ENCODE measurements around the gene FGA. TPM values are rescaled to one million over a fixed set of nuclear protein-coding genes. Genes with fewer than 3 reads are reported as not detected.

Gene FGA
- not detected for total RNA-seq

GRCh38 chr4:154590329-154591006, at the start of gene FGA:
Gene FGA, minus strand, starts transcription at chr4:154590742. Its CDS starts 55 bp downstream, at chr4:154590687.
- no peak for DNase-seq
- no peaks in the 10 kb centered on the region for H3K9me3 Mint-ChIP-seq
- intact Hi-C loops (cut with micrococcal nuclease): no loop called here
- CTCF ChIA-PET: interaction anchor here (1.1 kb wide), 2 partner anchors 22 to 33 kb away, joined by 3 read pairs; partner anchors contain the start of gene FGG
- peaks cover 7% of the 10 kb centered on the region for H3K27me3 Mint-ChIP-seq (ENCODE audit: low read depth)
- H3K4me3 Mint-ChIP-seq: no peak within 1 kb of the TSS
- no peak within 1 kb of the TSS for H3K27ac Mint-ChIP-seq
- H3K4me1 Mint-ChIP-seq (ENCODE audit: low read depth): no peaks in the 10 kb centered on the region
- no peaks in the 10 kb centered on the region for H3K36me3 Mint-ChIP-seq (ENCODE audit: low read depth)

- intact Hi-C loops (cut with micrococcal nuclease): loop anchor here (5.0 kb wide), 1 partner anchor 718 kb away; no protein-coding TSS in a partner anchor
- Mint-ChIP-seq H3K36me3 (ENCODE audit: low read depth) (peaks cover 1% of the 10 kb centered on the region), H3K4me1 (ENCODE audit: low read depth) (no peaks in the 10 kb centered on the region), H3K4me3 (no peak overlapping the region), H3K27ac (no peak overlapping the region), H3K9me3 (no peaks in the 10 kb centered on the region), H3K27me3 (ENCODE audit: low read depth) (peaks cover 20% of the 10 kb centered on the region)
- CTCF ChIA-PET: no interaction called here
- DNase-seq: no peak
Observed at GRCh38 chr4:154634058-154634457, 43.5 kb upstream of the FGA start.

- CTCF ChIA-PET: interaction anchor here (1.0 kb wide), 1 partner anchor 11 kb away, joined by 5 read pairs; no protein-coding TSS in a partner anchor
- Mint-ChIP-seq H3K4me1 (ENCODE audit: low read depth) (no peaks in the 10 kb centered on the region), H3K27me3 (ENCODE audit: low read depth) (peaks cover 18% of the 10 kb centered on the region), H3K27ac (no peak overlapping the region), H3K36me3 (ENCODE audit: low read depth) (no peaks in the 10 kb centered on the region), H3K4me3 (no peak overlapping the region), H3K9me3 (no peaks in the 10 kb centered on the region)
- intact Hi-C loops (cut with micrococcal nuclease): loop anchor here (5.0 kb wide), 1 partner anchor 720 kb away; no protein-coding TSS in a partner anchor
- no peak for DNase-seq
Observed at GRCh38 chr4:154631828-154632227, 41.3 kb upstream of the FGA start.

GRCh38 chr4:154630324-154630723, 39.8 kb upstream of the FGA start:
- H3K4me3 Mint-ChIP-seq: no peak overlapping the region
- CTCF ChIA-PET: interaction anchor here (1.0 to 1.8 kb wide), 3 partner anchors 12 to 78 kb away, joined by 4 to 6 read pairs (median 4); no protein-coding TSS in a partner anchor
- DNase-seq: no peak

GRCh38 chr4:154626793-154627484, 36.4 kb upstream of the FGA start:
- Mint-ChIP-seq H3K36me3 (ENCODE audit: low read depth) (no peaks in the 10 kb centered on the region), H3K27me3 (ENCODE audit: low read depth) (peaks cover 12% of the 10 kb centered on the region), H3K4me3 (no peak overlapping the region), H3K27ac (no peak overlapping the region), H3K4me1 (ENCODE audit: low read depth) (no peaks in the 10 kb centered on the region), H3K9me3 (no peaks in the 10 kb centered on the region)
- DNase-seq: peak; percentile 67
- intact Hi-C loops (cut with micrococcal nuclease): loop anchor here (2.0 to 5.0 kb wide), 2 partner anchors 152 to 750 kb away; partner anchors contain the start of gene MAP9
- CTCF ChIA-PET: interaction anchor here (0.6 to 10.8 kb wide), 9 partner anchors 9 to 76 kb away, joined by 3 to 190 read pairs (median 3); partner anchors contain the start of gene PLRG1

More at GRCh38 chr4:154630324-154630723, 39.8 kb upstream of the FGA start:
- intact Hi-C loops (cut with micrococcal nuclease): loop anchor here (5.0 kb wide), 1 partner anchor 722 kb away; no protein-coding TSS in a partner anchor
- Mint-ChIP-seq H3K4me1 (ENCODE audit: low read depth) (no peaks in the 10 kb centered on the region), H3K36me3 (ENCODE audit: low read depth) (no peaks in the 10 kb centered on the region), H3K27me3 (ENCODE audit: low read depth) (peaks cover 18% of the 10 kb centered on the region), H3K9me3 (no peaks in the 10 kb centered on the region), H3K27ac (no peak overlapping the region)

GRCh38 chr4:154625971-154626370, 35.4 kb upstream of the FGA start:
- Mint-ChIP-seq H3K4me3 (no peak overlapping the region), H3K27ac (no peak overlapping the region), H3K4me1 (ENCODE audit: low read depth) (no peaks in the 10 kb centered on the region), H3K9me3 (no peaks in the 10 kb centered on the region), H3K27me3 (ENCODE audit: low read depth) (peaks cover 10% of the 10 kb centered on the region), H3K36me3 (ENCODE audit: low read depth) (no peaks in the 10 kb centered on the region)
- intact Hi-C loops (cut with micrococcal nuclease): loop anchor here (2.0 to 5.0 kb wide), 2 partner anchors 153 to 751 kb away; partner anchors contain the start of gene MAP9
- CTCF ChIA-PET: interaction anchor here (0.5 to 10.8 kb wide), 9 partner anchors 10 to 509 kb away, joined by 3 to 190 read pairs (median 3); partner anchors contain the start of gene PLRG1
- no peak for DNase-seq

GRCh38 chr4:154623995-154624394, 33.5 kb upstream of the FGA start:
- no peak for DNase-seq
- H3K4me1 Mint-ChIP-seq (ENCODE audit: low read depth): no peaks in the 10 kb centered on the region
- intact Hi-C loops (cut with micrococcal nuclease): no loop called here
- no peaks in the 10 kb centered on the region for H3K9me3 Mint-ChIP-seq
- H3K4me3 Mint-ChIP-seq: no peak overlapping the region
- CTCF ChIA-PET: interaction anchor here (1.0 to 10.8 kb wide), 7 partner anchors 9 to 838 kb away, joined by 3 to 190 read pairs (median 3); partner anchors contain the start of gene PLRG1
- peaks cover 4% of the 10 kb centered on the region for H3K27me3 Mint-ChIP-seq (ENCODE audit: low read depth)
- H3K27ac Mint-ChIP-seq: no peak overlapping the region
- no peaks in the 10 kb centered on the region for H3K36me3 Mint-ChIP-seq (ENCODE audit: low read depth)

- H3K27ac Mint-ChIP-seq: no peak overlapping the region
- no peaks in the 10 kb centered on the region for H3K4me1 Mint-ChIP-seq (ENCODE audit: low read depth)
- H3K36me3 Mint-ChIP-seq (ENCODE audit: low read depth): no peaks in the 10 kb centered on the region
- H3K9me3 Mint-ChIP-seq: no peaks in the 10 kb centered on the region
- H3K4me3 Mint-ChIP-seq: no peak overlapping the region
- CTCF ChIA-PET: interaction anchor here (0.6 to 10.8 kb wide), 11 partner anchors 10 to 837 kb away, joined by 3 to 190 read pairs (median 3); partner anchors contain the start of genes FGA and PLRG1
- intact Hi-C loops (cut with micrococcal nuclease): no loop called here
- H3K27me3 Mint-ChIP-seq (ENCODE audit: low read depth): peaks cover 4% of the 10 kb centered on the region
- DNase-seq: no peak
Observed at GRCh38 chr4:154623436-154623835, 32.9 kb upstream of the FGA start.

GRCh38 chr4:154622598-154622997, 32.1 kb upstream of the FGA start:
- CTCF ChIA-PET: interaction anchor here (0.7 to 10.8 kb wide), 9 partner anchors 10 to 86 kb away, joined by 3 to 190 read pairs (median 4); partner anchors contain the start of genes FGB and PLRG1
- intact Hi-C loops (cut with micrococcal nuclease): loop anchor here (1.0 kb wide), 3 partner anchors 63 to 293 kb away; no protein-coding TSS in a partner anchor
- Mint-ChIP-seq H3K4me1 (ENCODE audit: low read depth) (no peaks in the 10 kb centered on the region), H3K4me3 (no peak overlapping the region), H3K36me3 (ENCODE audit: low read depth) (no peaks in the 10 kb centered on the region), H3K9me3 (no peaks in the 10 kb centered on the region), H3K27me3 (ENCODE audit: low read depth) (peaks cover 4% of the 10 kb centered on the region), H3K27ac (no peak overlapping the region)
- DNase-seq: peak; percentile 34

- H3K9me3 Mint-ChIP-seq: no peaks in the 10 kb centered on the region
- H3K4me3 Mint-ChIP-seq: no peak overlapping the region
- CTCF ChIA-PET: interaction anchor here (1.6 to 10.8 kb wide), 4 partner anchors 19 to 77 kb away, joined by 4 to 190 read pairs (median 16); partner anchors contain the start of gene PLRG1
- H3K36me3 Mint-ChIP-seq (ENCODE audit: low read depth): no peaks in the 10 kb centered on the region
- DNase-seq: no peak
- no peak overlapping the region for H3K27ac Mint-ChIP-seq
- intact Hi-C loops (cut with micrococcal nuclease): no loop called here
- no peaks in the 10 kb centered on the region for H3K27me3 Mint-ChIP-seq (ENCODE audit: low read depth)
- H3K4me1 Mint-ChIP-seq (ENCODE audit: low read depth): peaks cover 10% of the 10 kb centered on the region
Observed at GRCh38 chr4:154620111-154620510, 29.6 kb upstream of the FGA start.

GRCh38 chr4:154618708-154619315, 28.3 kb upstream of the FGA start:
- CTCF ChIA-PET: interaction anchor here (0.6 to 10.8 kb wide), 12 partner anchors 11 to 105 kb away, joined by 3 to 190 read pairs (median 5); partner anchors contain the start of genes FGB and PLRG1
- intact Hi-C loops (cut with micrococcal nuclease): loop anchor here (1.0 to 5.0 kb wide), 5 partner anchors 60 to 832 kb away; partner anchors contain the start of gene SFRP2
- peaks cover under 1% of the 10 kb centered on the region for H3K27me3 Mint-ChIP-seq (ENCODE audit: low read depth)

More at GRCh38 chr4:154618708-154619315, 28.3 kb upstream of the FGA start:
- Mint-ChIP-seq H3K27ac (no peak overlapping the region), H3K4me3 (no peak overlapping the region), H3K9me3 (no peaks in the 10 kb centered on the region), H3K4me1 (ENCODE audit: low read depth) (peaks cover 10% of the 10 kb centered on the region), H3K36me3 (ENCODE audit: low read depth) (no peaks in the 10 kb centered on the region)
- peak; percentile 77 for DNase-seq
